GM19238 (cell line): ENCODE results near the gene CEP57L1.
"Not testable (repeated sequence)": the region's sequence is repeated elsewhere in the genome, so short reads cannot be mapped to it uniquely, and the experiment has no call there.

Experiments
- DNase-seq: peaks from one replicate; pipeline ENCODE4 v3.0.0; 2011; ENCODE audit warnings: low spot score; ENCODE audit not compliant: insufficient read length

Gene CEP57L1

DNA sequence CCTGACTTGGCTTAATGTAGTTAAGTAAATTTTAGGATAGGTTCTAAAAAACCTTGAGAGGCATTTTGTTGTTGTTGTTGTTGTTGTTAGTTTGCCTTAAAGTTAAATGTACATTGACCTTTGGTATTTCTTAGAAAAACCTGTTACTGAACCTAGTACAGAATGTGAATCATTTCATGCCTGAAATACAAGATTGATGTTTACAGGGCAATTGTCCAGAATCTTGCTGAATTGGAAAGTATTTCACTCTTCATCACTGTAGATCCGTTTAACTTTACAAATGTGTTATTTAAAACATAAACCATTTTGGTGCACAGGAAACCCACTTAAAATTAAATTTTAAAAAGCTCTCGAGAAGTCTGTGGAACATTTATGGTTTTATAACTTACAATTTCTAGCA lies 75.0 kb downstream of the CEP57L1 start:
- no peak for DNase-seq

- DNase-seq, result no peak
Measured at GRCh38 chr6:109172101-109172746, 76.9 kb downstream of the CEP57L1 start.

DNA sequence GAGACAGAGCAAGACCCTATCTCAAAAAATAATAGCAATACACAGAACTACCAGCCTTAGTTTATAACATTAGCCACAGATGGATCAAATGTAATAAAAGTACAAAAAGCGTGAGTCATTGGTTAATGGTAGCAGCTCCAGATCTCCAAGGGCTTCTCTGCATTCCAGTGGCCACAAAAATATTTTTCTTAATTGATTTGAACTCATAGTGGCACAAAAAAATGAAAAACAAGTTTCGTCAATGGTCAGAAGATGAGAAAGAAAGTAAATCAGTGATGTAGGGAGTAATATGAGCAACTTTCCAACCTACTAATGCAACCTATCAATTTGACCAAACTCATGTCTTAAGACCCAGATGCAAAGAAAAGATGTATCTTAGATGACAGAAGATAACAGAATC lies 79.6 kb downstream of the CEP57L1 start:
- DNase-seq, result no peak

GRCh38 chr6:109178921-109179320 lies 83.6 kb downstream of the CEP57L1 start:
- DNase-seq, result no peak

DNA sequence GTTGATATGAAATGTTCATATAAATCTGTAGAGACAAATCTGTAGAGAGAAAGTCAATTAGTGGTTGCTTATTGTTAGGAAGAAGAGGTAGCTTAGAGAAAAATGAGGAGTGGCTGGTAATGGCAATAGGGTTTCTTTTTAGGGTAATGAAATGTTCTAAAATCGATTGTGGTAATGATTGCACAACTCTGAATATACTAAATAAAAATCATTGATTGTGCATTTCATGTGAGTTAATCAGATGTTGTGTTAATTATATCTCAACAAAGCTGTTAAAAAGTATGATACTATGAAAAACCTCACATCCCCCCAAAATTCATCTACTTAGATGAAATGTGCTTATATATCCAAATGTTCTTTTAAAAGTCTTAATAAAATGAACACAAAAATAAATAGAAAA lies 84.2 kb downstream of the CEP57L1 start:
- DNase-seq, result no peak

DNA sequence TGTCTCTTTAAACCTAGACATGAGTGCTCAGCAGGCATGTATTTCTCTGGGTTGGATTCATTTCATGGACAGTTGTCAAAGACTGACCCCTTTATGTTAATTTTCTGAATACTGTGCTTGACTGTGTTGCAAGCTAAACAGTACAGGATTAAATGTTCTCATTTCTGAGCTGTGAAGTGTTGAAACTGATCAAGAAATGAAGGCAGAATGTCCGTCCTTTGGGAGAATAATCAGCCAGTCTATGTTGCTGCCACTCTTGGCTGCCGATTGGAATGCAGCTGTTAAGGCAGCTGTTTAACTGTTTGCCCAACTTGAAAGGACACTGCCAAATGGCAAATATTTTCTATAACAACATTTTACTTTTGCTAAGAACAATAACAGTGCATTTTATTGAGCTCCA lies 87.3 kb downstream of the CEP57L1 start:
- no peak for DNase-seq

- no peak for DNase-seq
Measured at GRCh38 chr6:109183109-109183650, 87.9 kb downstream of the CEP57L1 start.

DNA sequence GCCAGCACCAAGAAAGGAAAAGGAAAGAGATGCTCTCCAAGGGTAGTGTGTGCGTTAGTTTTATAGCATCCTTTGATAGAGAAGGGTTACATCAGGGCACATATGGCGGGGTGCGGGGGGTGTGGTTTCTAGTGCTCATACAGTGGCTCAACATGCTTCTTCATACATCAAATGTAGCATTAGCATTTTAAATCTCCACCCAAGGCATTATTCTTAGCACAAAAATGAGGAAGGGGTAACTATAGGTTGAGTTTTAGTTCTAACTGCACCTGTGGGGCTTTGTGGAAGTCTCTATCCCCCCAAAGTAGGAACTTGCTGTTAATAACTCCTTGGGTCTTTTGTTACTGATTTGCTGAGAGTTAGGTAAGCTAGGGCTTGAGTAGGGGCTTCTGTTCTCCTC lies 89.3 kb downstream of the CEP57L1 start:
- no peak for DNase-seq

- no peak for DNase-seq
Measured at GRCh38 chr6:109186012-109186411, 90.7 kb downstream of the CEP57L1 start.

GRCh38 chr6:109187399-109188114 lies 92.2 kb downstream of the CEP57L1 start:
- peak; percentile 22 for DNase-seq

- DNase-seq, result no peak
Measured at GRCh38 chr6:109188115-109188411, 92.8 kb downstream of the CEP57L1 start.

DNA sequence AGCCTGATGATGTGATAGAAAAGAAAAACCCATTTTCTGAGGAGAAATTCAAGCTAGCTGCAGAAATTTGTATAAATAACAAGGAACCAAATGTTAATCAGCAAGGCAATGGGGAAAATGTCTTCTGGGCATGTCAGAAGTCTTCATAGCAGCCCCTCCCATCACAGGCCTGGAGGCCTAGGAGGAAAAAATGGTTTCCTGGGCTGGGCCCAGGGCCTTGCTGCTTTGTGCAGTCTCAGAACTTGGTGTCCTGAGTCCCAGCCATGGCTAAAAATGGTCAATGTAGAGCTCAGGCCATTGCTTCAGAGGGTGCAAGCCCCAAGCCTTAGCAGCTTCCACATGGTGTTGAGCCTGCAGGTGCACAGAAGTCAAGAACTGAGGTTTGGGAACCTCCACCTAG lies 96.1 kb downstream of the CEP57L1 start:
- DNase-seq, result not testable (repeated sequence)

- DNase-seq, result no peak
Measured at GRCh38 chr6:109192865-109193264, 97.6 kb downstream of the CEP57L1 start.

DNA sequence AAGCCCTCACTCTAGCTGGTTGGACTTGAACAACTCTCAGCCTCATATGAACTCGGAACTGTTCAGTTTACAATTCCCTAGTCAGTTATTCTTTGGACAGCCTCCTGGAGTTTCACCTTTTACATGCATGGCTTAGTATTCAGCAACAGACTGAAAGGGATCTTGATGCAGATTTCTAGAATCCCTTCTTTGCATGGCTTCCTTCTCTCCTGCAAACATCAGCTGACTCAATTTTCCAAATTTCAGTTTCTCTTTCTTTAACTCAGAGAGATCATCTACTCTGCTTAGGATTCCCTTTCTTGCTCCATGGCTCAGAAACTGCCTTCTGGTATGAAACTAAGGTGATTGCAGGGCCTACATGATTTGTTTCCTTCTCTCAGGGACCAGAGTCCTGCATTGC lies 99.6 kb downstream of the CEP57L1 start:
- DNase-seq, result no peak

DNA sequence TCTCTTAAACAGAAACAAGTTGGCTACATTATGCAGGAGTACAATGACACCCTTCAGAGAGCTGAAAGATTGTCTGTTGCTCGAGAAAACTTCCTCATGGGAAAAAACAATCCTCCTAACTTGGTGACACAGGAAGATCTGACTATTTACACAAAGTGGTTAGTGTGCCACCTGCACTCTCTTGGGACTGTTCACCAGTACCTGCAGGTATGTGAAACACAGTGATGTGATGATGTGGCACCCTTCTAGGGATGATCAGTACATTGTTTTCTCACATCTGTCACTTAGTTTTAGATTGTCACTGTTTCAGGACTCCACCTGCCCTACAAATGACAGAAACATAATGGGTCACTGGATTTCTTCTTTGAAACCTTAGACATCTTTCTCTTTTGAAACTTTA lies 101.8 kb downstream of the CEP57L1 start:
- DNase-seq, result no peak

- DNase-seq, result no peak
Measured at GRCh38 chr6:109202409-109203264, 107.3 kb downstream of the CEP57L1 start.

- DNase-seq, result no peak
Measured at GRCh38 chr6:109204511-109204910, 109.2 kb downstream of the CEP57L1 start.

DNA sequence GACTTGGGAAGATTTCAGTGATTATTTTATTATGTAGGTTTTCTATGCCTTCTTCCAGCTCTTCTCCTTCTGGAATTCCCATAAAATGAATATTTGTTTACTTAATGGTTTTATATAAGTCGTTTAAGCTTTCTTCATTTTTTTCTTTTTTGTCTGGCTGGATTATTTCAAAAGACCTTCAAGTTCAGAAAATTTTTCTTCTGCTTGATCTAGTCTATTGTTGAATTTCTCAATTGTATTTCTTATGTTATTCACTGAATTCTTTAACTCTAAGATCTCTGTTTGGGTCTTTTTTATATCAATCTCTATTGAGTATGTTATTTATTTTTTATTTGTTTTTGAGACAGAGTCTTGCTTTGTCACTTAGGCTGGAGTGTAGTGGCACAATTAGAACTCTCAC lies 117.4 kb downstream of the CEP57L1 start:
- no peak for DNase-seq
